Fibroblast of mammary gland (primary cell): ENCODE results near the gene POLQ.

ENCODE experiments used
- DNase-seq: peaks from one replicate; pipeline ENCODE4 v3.0.0-alpha.2; 2010; ENCODE audit warnings: low read depth
- H3K4me3 ChIP-seq: 2 replicates; pipeline ENCODE4 v1.5.1; 2011; ENCODE audit warnings: low read depth, mild to moderate bottlenecking, low read length, moderate library complexity; ENCODE audit not compliant: control insufficient read depth
- TF ChIP-seq, protein P1 (sequence below): conservative IDR thresholded peaks from 2 replicates; pipeline ENCODE4 v1.5.1; 2011; ENCODE audit warnings: low read depth, low read length, inconsistent platforms; ENCODE audit not compliant: control insufficient read depth, insufficient read depth

The POLQ gene

DNA sequence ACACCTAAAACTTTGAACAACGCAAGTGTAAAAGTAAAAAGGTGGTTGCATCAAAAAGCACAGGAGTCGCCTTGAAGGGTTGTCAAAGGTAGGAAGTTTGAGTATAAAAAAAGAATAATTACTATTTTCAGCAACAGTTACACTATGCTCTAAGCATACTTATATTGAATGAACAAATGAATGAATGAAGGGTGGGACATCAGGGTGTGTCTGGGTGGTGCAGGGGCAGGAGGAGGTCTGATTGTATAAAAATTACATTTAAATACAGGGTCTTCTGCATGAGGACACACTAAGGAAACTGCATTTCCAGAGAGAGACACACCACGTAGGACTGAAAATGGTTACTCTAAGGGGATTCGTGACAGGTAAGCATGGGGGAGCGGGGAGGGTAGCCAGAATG lies 21.9 kb upstream of the POLQ start, which contains the start of gene ARGFX:
ARGFX (plus strand) TSS at position 301 of the 400 bp plus-strand sequence. CDS start 2,765 bp downstream, outside the sequence.
- TF ChIP-seq, protein P1, sequence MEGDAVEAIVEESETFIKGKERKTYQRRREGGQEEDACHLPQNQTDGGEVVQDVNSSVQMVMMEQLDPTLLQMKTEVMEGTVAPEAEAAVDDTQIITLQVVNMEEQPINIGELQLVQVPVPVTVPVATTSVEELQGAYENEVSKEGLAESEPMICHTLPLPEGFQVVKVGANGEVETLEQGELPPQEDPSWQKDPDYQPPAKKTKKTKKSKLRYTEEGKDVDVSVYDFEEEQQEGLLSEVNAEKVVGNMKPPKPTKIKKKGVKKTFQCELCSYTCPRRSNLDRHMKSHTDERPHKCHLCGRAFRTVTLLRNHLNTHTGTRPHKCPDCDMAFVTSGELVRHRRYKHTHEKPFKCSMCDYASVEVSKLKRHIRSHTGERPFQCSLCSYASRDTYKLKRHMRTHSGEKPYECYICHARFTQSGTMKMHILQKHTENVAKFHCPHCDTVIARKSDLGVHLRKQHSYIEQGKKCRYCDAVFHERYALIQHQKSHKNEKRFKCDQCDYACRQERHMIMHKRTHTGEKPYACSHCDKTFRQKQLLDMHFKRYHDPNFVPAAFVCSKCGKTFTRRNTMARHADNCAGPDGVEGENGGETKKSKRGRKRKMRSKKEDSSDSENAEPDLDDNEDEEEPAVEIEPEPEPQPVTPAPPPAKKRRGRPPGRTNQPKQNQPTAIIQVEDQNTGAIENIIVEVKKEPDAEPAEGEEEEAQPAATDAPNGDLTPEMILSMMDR = no peak
- H3K4me3 ChIP-seq = no peak within 1 kb of the TSS
- DNase-seq = no peak

DNA sequence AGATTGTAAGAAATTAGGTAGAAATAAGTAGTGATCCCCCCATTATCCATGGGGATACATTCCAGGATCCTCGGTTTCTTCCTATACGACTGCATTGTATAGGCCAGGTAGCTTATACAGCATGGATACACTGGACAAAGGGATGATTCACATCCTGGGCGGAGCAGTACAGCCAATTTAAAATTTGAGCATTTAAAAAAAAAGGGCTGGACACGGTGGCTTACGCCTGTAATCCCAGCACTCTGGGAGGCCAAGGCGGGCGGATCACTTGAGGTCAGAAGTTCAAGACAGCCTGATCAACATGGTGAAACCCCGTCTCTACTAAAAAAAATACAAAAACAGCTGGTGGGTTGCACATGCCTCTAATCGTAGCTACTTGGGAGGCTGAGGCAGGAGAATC lies 21.0 kb upstream of the POLQ start:
- H3K4me3 ChIP-seq = no peak overlapping the region
- TF ChIP-seq, protein P1 = no peak
- DNase-seq = no peak

DNA sequence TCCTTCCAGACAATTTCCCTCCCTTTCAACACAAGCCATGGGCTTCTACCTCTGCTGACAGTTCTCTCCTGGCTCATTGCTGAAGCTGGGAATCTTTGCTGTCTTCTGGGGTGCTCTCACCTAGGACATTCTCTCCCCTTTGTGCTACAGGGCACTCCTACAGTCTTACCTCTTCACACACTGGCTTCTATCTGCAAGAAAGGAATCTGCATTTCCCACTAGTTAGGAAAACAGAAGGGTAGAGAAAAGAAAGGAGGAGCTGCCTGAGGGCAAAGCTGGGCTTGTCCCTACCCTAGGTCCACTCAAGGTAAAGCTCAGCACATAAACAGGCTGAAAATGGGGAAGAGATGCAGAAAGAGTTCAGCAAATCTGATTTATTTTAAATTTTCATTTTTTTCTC lies 16.4 kb upstream of the POLQ start:
- TF ChIP-seq, protein P1 = no peak
- no peak overlapping the region for H3K4me3 ChIP-seq
- no peak for DNase-seq

DNA sequence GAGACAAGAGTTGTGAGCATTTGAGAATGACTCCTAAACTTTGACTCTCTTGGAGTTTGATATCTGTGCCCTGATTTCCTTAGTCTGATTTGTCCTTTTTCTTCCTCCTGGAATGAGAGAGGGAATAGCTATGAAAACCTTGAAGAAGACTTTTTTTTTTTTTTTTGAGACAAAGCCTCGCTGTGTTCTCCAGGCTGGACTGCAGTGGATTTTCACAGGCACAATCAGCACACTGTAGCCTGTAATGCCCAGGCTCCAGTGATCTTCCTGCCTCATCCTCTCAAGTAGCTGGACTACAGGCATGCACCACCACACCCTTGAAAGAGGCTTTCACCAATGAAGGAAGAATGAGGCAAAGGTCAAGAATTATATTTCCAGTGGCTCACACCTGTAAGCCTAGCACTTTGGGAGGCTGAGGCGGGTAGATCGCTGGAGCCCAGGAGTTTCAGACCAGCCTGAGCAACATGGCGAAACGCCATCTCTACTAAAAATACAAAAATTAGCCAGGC lies 11.7 kb upstream of the POLQ start:
- TF ChIP-seq, protein P1 = no peak
- DNase-seq = no peak
- no peak overlapping the region for H3K4me3 ChIP-seq

DNA sequence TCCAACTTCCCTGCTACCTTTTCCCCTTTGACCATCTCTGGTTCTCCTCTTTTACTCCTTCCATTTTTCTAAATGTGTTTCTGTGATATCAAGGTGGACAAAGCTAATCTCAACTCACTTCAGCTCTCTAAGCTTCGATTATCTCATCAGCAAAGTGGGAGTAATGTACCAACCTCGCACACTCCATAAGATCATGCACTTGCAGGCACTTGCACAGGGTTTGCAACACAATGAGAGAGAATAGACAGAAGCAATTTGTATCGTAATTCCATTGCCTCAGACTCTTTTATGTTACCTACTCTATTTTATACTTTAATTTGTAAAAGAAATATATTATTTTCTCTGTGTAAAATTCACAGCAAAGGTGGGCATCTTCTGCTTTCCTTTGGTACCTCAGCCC lies 7.0 kb upstream of the POLQ start:
- H3K4me3 ChIP-seq = no peak overlapping the region
- TF ChIP-seq, protein P1 = no peak
- no peak for DNase-seq

DNA sequence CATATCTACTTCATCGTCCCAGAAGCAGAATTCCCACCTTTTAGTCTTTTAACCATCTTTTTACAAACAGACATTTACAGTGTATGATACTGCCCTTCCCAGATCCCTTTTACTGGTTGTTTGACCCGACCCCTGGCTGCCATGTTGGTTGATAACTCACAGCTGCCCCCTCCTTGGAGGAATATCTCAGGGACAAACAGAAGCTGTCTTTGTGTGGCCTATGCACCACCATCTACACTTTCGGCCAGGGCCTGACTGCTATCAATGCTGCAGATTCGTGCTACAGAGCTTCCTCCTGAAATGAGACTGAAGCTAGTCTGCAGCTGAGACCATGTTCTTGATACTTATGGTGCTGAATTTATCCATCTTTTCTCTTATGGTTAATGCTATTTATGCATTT lies 6.6 kb upstream of the POLQ start:
- TF ChIP-seq, protein P1 = no peak

More for the DNA sequence above, 6.6 kb upstream of the POLQ start:
- no peak overlapping the region for H3K4me3 ChIP-seq
- no peak for DNase-seq
